HL-60 (cell line): ENCODE data around the gene EXOG.

Experiments
- DNase-seq, 2 experiments: peaks; one replicate each; pipeline ENCODE4 v3.0.0-alpha.2; 2010 to 2020; ENCODE audit warnings: low read depth in 1 of 2, low spot score in 1 of 2
- H3K27ac ChIP-seq: fragments of 250-450 bp; sonication (Bioruptor Pico); replicated peaks from 2 replicates; pipeline ENCODE4 v1.5.1; 2020; ENCODE audit warnings: mild to moderate bottlenecking, moderate library complexity
- H3K27me3 ChIP-seq: fragments of 250-450 bp; sonication (Bioruptor Pico); 2 replicates; pipeline ENCODE4 v1.5.1; 2021; ENCODE audit warnings: mild to moderate bottlenecking, moderate library complexity; ENCODE audit not compliant: insufficient read depth, poor library complexity, severe bottlenecking
- H3K4me3 ChIP-seq: replicated peaks from 2 replicates; pipeline ENCODE4 v1.5.1; 2011; ENCODE audit warnings: mild to moderate bottlenecking, control low read depth, low read length; ENCODE audit not compliant: insufficient read depth
- CTCF ChIP-seq: IDR thresholded peaks from one replicate; pipeline ENCODE4 v1.5.1; 2011; ENCODE audit warnings: low read length, control low read depth, inconsistent platforms; ENCODE audit not compliant: insufficient read depth
- GABPA ChIP-seq: IDR thresholded peaks from 2 replicates; pipeline ENCODE4 v1.6.1; 2012; ENCODE audit warnings: low read depth
- POLR2AphosphoS5 ChIP-seq: IDR thresholded peaks from 2 replicates; pipeline ENCODE4 v1.6.1; 2012; ENCODE audit warnings: low read depth
- REST ChIP-seq: IDR thresholded peaks from 2 replicates; pipeline ENCODE4 v1.6.1; 2012; ENCODE audit warnings: low read depth; ENCODE audit not compliant: insufficient replicate concordance
- SPI1 ChIP-seq: IDR thresholded peaks from 2 replicates; pipeline ENCODE4 v1.6.1; 2012; ENCODE audit warnings: low read depth, mild to moderate bottlenecking, borderline replicate concordance

Gene EXOG

GRCh38 chr3:38487323-38487722, 8.8 kb upstream of the EXOG start:
- no peak for TF ChIP-seq REST
- TF ChIP-seq GABPA, result no peak
- no peak for TF ChIP-seq SPI1
- no peak for TF ChIP-seq POLR2AphosphoS5
- no peak for TF ChIP-seq CTCF
- Histone ChIP-seq H3K4me3 (no peak overlapping the region), H3K27me3 (no peaks in the 10 kb centered on the region), H3K27ac (no peak overlapping the region)
- DNase-seq, result no peak

GRCh38 chr3:38488949-38489348, 7.2 kb upstream of the EXOG start:
- no peak overlapping the region for H3K27ac ChIP-seq
- no peak for DNase-seq
- no peak overlapping the region for H3K4me3 ChIP-seq
- no peaks in the 10 kb centered on the region for H3K27me3 ChIP-seq
- TF ChIP-seq POLR2AphosphoS5 (no peak), SPI1 (no peak), CTCF (no peak), REST (no peak), GABPA (no peak)

GRCh38 chr3:38489766-38490165, 6.4 kb upstream of the EXOG start:
- no peak overlapping the region for H3K27ac ChIP-seq

More at GRCh38 chr3:38489766-38490165, 6.4 kb upstream of the EXOG start:
- Histone ChIP-seq H3K27me3 (no peaks in the 10 kb centered on the region), H3K4me3 (no peak overlapping the region)
- TF ChIP-seq POLR2AphosphoS5 (no peak), CTCF (no peak), REST (no peak), SPI1 (no peak), GABPA (no peak)
- DNase-seq, result no peak
